H1 (cell line): Measurements from ENCODE around the gene ZNF764. TPM values are rescaled to one million over a fixed set of nuclear protein-coding genes. Genes with fewer than 3 reads are reported as not detected.

Experiments used
- BCL11A ChIP-seq, 2 experiments: IDR thresholded peaks; one replicate each; pipeline ENCODE4 v1.6.1; 2011; ENCODE audit warnings: low read depth in 2 of 2, low read length in 2 of 2, mild to moderate bottlenecking in 2 of 2
- BRCA1 ChIP-seq: IDR thresholded peaks from 2 replicates; pipeline ENCODE4 v1.6.1; 2012; ENCODE audit warnings: low read depth, low read length, improper control_type of control experiment
- CEBPB ChIP-seq: IDR thresholded peaks from 2 replicates; pipeline ENCODE4 v1.6.1; 2012; ENCODE audit warnings: low read depth, low read length
- EGR1 ChIP-seq: IDR thresholded peaks from 2 replicates; pipeline ENCODE4 v1.6.1; 2011; ENCODE audit warnings: low read depth, low read length, borderline replicate concordance
- EP300 ChIP-seq, 2 experiments: IDR thresholded peaks; 1 replicate in 1 of 2; 2 replicates in 1 of 2; pipeline ENCODE4 v1.6.1; 2011 to 2012; ENCODE audit warnings: low read depth in 2 of 2, low read length in 2 of 2, mild to moderate bottlenecking in 2 of 2, borderline replicate concordance in 1 of 2, inconsistent platforms in 1 of 2, moderate library complexity in 1 of 2
- NANOG ChIP-seq: IDR thresholded peaks from 2 replicates; pipeline ENCODE4 v1.6.1; 2011; ENCODE audit warnings: low read length, low read depth, mild to moderate bottlenecking, inconsistent platforms; ENCODE audit not compliant: insufficient read depth, poor library complexity, severe bottlenecking
- POLR2A ChIP-seq, 2 experiments: IDR thresholded peaks; 1 replicate in 1 of 2; 2 replicates in 1 of 2; pipeline ENCODE4 v1.6.1; 2011; ENCODE audit warnings: low read depth in 2 of 2, low read length in 2 of 2, mild to moderate bottlenecking in 2 of 2; ENCODE audit errors: control extremely low read depth in 1 of 2
- SAP30 ChIP-seq: fragments of 300-600 bp; sonication (generic); IDR thresholded peaks from 2 replicates; pipeline ENCODE4 v1.7.1; 2012; ENCODE audit warnings: low read length, moderate library complexity, mild to moderate bottlenecking, inconsistent platforms; ENCODE audit not compliant: insufficient read depth, insufficient replicate concordance
- SIX5 ChIP-seq: IDR thresholded peaks from 2 replicates; pipeline ENCODE4 v1.6.1; 2011; ENCODE audit warnings: mild to moderate bottlenecking, low read depth, low read length
- TEAD4 ChIP-seq: IDR thresholded peaks from 2 replicates; pipeline ENCODE4 v1.6.1; 2012; ENCODE audit warnings: low read depth, low read length, inconsistent platforms, mixed read lengths
- polyA plus RNA-seq, 7 experiments: library from polyadenylated mRNA; depleted of rRNA in 3 of 7; stranded (reverse) in 5 of 7; unstranded in 2 of 7; fragments of >200 nt in 5 of 7; fragments of 200-250 nt in 2 of 7; gene quantifications; 1 replicate in 5 of 7; 2 replicates in 1 of 7; 4 replicates in 1 of 7; pipeline versions ENCODE4 v1.2.1 to v1.2.3, GENCODE V29; 2011 to 2013; ENCODE audit warnings: missing spikeins in 2 of 7, mixed read lengths in 2 of 7
- total RNA-seq: library from RNA; stranded (reverse); fragmentation: NEBNext Ultra II Directional; extraction: Animal tissue kit (Norgen Biotek cat#: 25700); gene quantifications from 2 replicates; pipeline ENCODE4 v1.2.1, GENCODE V29; 2021

Gene ZNF764
- total and polyA plus RNA-seq, 2 of the 8 experiments (the other 6 are each of a cell fraction or from before 2014, with no cell fraction given) = 5.7 to 7.7 TPM

DNA sequence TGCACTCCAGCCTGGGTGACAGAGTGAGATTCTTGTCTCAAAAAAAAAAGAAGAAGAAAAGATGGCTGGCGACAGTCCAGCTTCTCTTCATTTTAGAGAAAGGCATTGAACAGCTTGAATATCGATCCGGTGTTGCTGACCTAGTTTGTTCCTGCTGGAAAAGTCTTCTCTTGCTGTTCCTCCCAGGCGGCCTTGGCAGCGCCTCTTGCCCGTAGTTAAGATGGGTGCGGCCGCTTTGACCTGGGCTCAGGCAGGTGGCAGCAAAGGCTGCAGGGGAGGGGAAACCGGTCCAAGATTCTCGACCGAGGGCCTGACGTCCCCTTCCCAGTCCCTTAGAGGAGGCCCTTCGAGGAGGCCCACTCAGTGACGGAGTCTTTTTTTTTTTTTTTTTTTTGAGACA lies 3.8 kb upstream of the ZNF764 start (continued):
- no peak for TF ChIP-seq POLR2A (IDR thresholded peaks at IDR 0.05; ENCODE audit: control extremely low read depth in 1 of 2, low read depth in 2 of 2, low read length in 2 of 2)
- no peak for TF ChIP-seq BRCA1
- no peak for TF ChIP-seq SAP30
- no peak for TF ChIP-seq NANOG
- no peak for TF ChIP-seq TEAD4
- TF ChIP-seq EP300 (IDR thresholded peaks at IDR 0.05; ENCODE audit: borderline replicate concordance in 1 of 2, low read depth in 2 of 2, low read length in 2 of 2) = no peak
- TF ChIP-seq BCL11A (IDR thresholded peaks at IDR 0.05; ENCODE audit: low read depth in 2 of 2, low read length in 2 of 2) = no peak
- TF ChIP-seq SIX5 = no peak
- no peak for TF ChIP-seq EGR1
- TF ChIP-seq CEBPB = no peak
